RWPE1 (cell line): ENCODE data around the gene POLR2L.

Experiments
- CTCF ChIA-PET: fragments of 350-600 bp; sonication (Branson Sonifier 250); formaldehyde crosslinking; extraction: SDS; loops from one replicate; lab custom pipeline; 2021; lab: Yijun Ruan, JAX
- POLR2A ChIA-PET: fragments of 400-600 bp; formaldehyde crosslinking; extraction: SDS; loops from one replicate; lab custom pipeline; 2020; ENCODE audit warnings: antibody characterized with exemption; ENCODE audit not compliant: low non-redundant PET; lab: Yijun Ruan, JAX
- DNase-seq: peaks from one replicate; pipeline ENCODE4 v3.0.0; 2012; ENCODE audit warnings: low spot score
- H3K27ac ChIP-seq: fragments of 450-650 bp; 2 replicates; pipeline ENCODE4 v1.5.1; 2017
- CTCF ChIP-seq: fragments of 450-650 bp; conservative IDR thresholded peaks from 2 replicates; pipeline ENCODE4 v1.5.1; 2017; ENCODE audit warnings: low read depth, mild to moderate bottlenecking

POLR2L gene

GRCh38 chr11:871472-871871, 29.1 kb upstream of the POLR2L start:
- ChIA-PET CTCF (interaction anchor here (0.6 kb wide), 1 partner anchor 16 kb away, joined by 3 read pairs; no protein-coding TSS in a partner anchor), POLR2A (no interaction called here)
- peak overlapping the region; percentile 7; the same call in 1 of the 2 replicates for H3K27ac ChIP-seq
- TF ChIP-seq CTCF = no peak
- no peak for DNase-seq

- ChIA-PET POLR2A (no interaction called here), CTCF (interaction anchor here (0.5 kb wide), 1 partner anchor 175 kb away, joined by 3 read pairs; no protein-coding TSS in a partner anchor)
- H3K27ac ChIP-seq = peak overlapping the region; percentile 74; the same call in 1 of the 2 replicates
- TF ChIP-seq CTCF = no peak
- no peak for DNase-seq
Observed at GRCh38 chr11:870418-870817, 28.1 kb upstream of the POLR2L start.

GRCh38 chr11:870127-870413, 27.7 kb upstream of the POLR2L start:
- ChIA-PET POLR2A (no interaction called here), CTCF (interaction anchor here (0.9 kb wide), 1 partner anchor 22 kb away, joined by 5 read pairs; no protein-coding TSS in a partner anchor)
- no peak for DNase-seq
- peak overlapping the region; percentile 74; the same call in 1 of the 2 replicates for H3K27ac ChIP-seq
- TF ChIP-seq CTCF = no peak

DNA sequence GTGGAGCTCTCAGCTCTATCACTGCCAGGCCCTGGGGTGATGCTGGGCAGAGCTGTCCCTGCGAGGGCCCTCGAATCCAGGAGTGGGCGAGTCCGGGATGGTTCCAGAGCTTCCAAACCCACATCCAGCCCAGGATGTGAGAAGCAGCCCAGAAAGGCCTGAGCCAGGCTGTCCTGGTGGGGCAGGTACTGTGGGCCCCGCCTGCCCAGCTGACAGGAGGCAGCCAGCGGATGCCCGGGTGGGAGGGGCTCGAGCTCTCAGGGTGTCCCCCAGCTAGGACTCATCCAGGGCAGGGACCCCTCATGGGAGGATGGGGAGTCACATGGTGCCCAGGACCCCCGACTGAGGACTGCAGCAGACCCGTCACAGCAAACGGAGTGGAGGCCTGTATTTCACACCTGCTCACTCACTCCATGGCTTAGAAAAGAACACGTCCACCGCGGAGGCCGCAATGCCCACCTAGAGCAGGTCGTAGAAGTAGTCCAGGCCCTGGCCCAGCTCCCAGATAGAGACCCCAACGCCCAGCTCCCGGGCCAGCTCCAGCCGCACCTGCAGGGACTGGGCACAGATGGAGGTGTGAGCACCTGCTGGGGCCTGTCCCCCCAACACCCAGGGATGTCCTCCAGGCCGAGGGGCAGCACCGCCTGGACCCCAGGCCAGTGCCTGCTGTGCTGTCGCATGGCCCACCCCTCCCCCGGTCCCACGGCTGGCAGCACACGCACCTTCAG, 27.2 kb upstream of the POLR2L start:
- ChIA-PET POLR2A (interaction anchor here (1.0 kb wide), 1 partner anchor 26 kb away, joined by 3 read pairs; no protein-coding TSS in a partner anchor), CTCF (interaction anchor here (0.9 kb wide), 2 partner anchors 21 to 26 kb away, joined by 3 to 5 read pairs; no protein-coding TSS in a partner anchor)
- no peak for TF ChIP-seq CTCF

GRCh38 chr11:868802-869201, 26.5 kb upstream of the POLR2L start:
- POLR2A ChIA-PET = interaction anchor here (1.0 kb wide), 1 partner anchor 27 kb away, joined by 3 read pairs; no protein-coding TSS in a partner anchor
- H3K27ac ChIP-seq = peak overlapping the region; percentile 74
- CTCF ChIA-PET = interaction anchor here (0.9 kb wide), 1 partner anchor 26 kb away, joined by 3 read pairs; no protein-coding TSS in a partner anchor
- DNase-seq = no peak
- no peak for TF ChIP-seq CTCF

More for the DNA sequence above, 27.2 kb upstream of the POLR2L start:
- no peak for DNase-seq
- H3K27ac ChIP-seq = peak overlapping the region; percentile 74

DNA sequence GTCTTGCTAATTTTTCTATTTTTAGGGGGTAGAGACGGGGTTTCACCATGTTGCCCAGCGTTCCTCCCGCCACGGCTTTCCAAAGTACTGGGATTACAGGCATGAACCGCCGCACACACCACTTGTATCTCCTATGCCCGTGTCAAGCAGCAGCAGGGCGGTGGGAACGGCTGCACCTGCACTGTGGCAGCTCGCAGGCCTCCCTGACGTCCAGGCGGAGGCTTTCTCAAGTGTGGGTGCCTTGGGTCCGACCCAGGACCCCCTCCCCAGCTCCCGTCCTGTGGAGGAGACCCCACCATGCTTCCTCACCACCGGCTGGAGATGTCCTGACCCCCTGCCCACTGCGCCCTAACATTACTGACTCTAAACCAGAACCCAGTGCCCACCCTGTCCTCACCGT, 26.1 kb upstream of the POLR2L start:
- ChIA-PET CTCF (no interaction called here), POLR2A (no interaction called here)
- H3K27ac ChIP-seq = peak overlapping the region; percentile 74
- TF ChIP-seq CTCF = no peak
- no peak for DNase-seq
